ENCODE data around the gene MTAP.

- no peak for TF ChIP-seq GATA2 (IDR thresholded peaks at IDR 0.05; ENCODE audit: low read depth, low read length)
- TF ChIP-seq GATA3 (IDR thresholded peaks at IDR 0.05; ENCODE audit: low read depth, low read length) = no peak
These were observed 167.7 kb downstream of the MTAP start for GRCh38 chr9:21969951-21970799.

All from SH-SY5Y (cell line).